Nephron progenitor cell (in vitro differentiated cells): ENCODE results near the gene RPTOR.

Experiments
- DNase-seq: peaks from one replicate; pipeline ENCODE4 v3.0.0; 2021
- H3K27ac Mint-ChIP-seq: 2 replicates; pipeline ENCODE4 v1.8.0; 2021; ENCODE audit warnings: mild to moderate bottlenecking, moderate library complexity, mixed read lengths
- H3K27me3 Mint-ChIP-seq: 2 replicates; pipeline ENCODE4 v1.8.0; 2021; ENCODE audit warnings: mild to moderate bottlenecking, low read depth, mixed read lengths; ENCODE audit not compliant: poor library complexity
- H3K36me3 Mint-ChIP-seq: 2 replicates; pipeline ENCODE4 v1.8.0; 2021; ENCODE audit warnings: low read depth, mixed read lengths
- H3K4me1 Mint-ChIP-seq: 2 replicates; pipeline ENCODE4 v1.8.0; 2021; ENCODE audit warnings: mixed read lengths
- H3K4me3 Mint-ChIP-seq: 2 replicates; pipeline ENCODE4 v1.8.0; 2021; ENCODE audit warnings: mild to moderate bottlenecking, moderate library complexity, mixed read lengths
- H3K9me3 Mint-ChIP-seq: 2 replicates; pipeline ENCODE4 v1.8.0; 2021; ENCODE audit warnings: mild to moderate bottlenecking, moderate library complexity, mixed read lengths
- CTCF ChIP-seq: fragments of 200-600 bp; sonication (generic); IDR thresholded peaks from 2 replicates; pipeline ENCODE4 v1.5.0; 2021; ENCODE audit warnings: antibody characterized with exemption

Gene RPTOR

GRCh38 chr17:80730739-80731138 lies 186.1 kb downstream of the RPTOR start:
- peaks cover 13% of the 10 kb centered on the region for H3K36me3 Mint-ChIP-seq
- peaks cover 73% of the 10 kb centered on the region for H3K4me1 Mint-ChIP-seq
- H3K27ac Mint-ChIP-seq = no peak overlapping the region
- DNase-seq = no peak
- H3K27me3 Mint-ChIP-seq = peaks cover 10% of the 10 kb centered on the region
- no peaks in the 10 kb centered on the region for H3K9me3 Mint-ChIP-seq
- H3K4me3 Mint-ChIP-seq = no peak overlapping the region
- TF ChIP-seq CTCF = no peak

- peaks cover 67% of the 10 kb centered on the region for H3K4me1 Mint-ChIP-seq
- H3K4me3 Mint-ChIP-seq = no peak overlapping the region
- H3K27ac Mint-ChIP-seq = no peak overlapping the region
- TF ChIP-seq CTCF = no peak
- H3K9me3 Mint-ChIP-seq = no peaks in the 10 kb centered on the region
- peaks cover 9% of the 10 kb centered on the region for H3K27me3 Mint-ChIP-seq
- no peak for DNase-seq
- peaks cover 13% of the 10 kb centered on the region for H3K36me3 Mint-ChIP-seq
Observed at GRCh38 chr17:80731323-80731722, 186.7 kb downstream of the RPTOR start.

- Mint-ChIP-seq H3K27ac (no peak overlapping the region), H3K27me3 (peaks cover 4% of the 10 kb centered on the region), H3K4me1 (peaks cover 60% of the 10 kb centered on the region), H3K4me3 (no peak overlapping the region), H3K36me3 (peaks cover 9% of the 10 kb centered on the region), H3K9me3 (no peaks in the 10 kb centered on the region)
- TF ChIP-seq CTCF = no peak
- DNase-seq = no peak
Observed at GRCh38 chr17:80732268-80732667, 187.6 kb downstream of the RPTOR start.

GRCh38 chr17:80737106-80738019 lies 192.7 kb downstream of the RPTOR start:
- no peak overlapping the region for H3K4me3 Mint-ChIP-seq
- no peak for DNase-seq
- peaks cover 4% of the 10 kb centered on the region for H3K27me3 Mint-ChIP-seq
- peaks cover 37% of the 10 kb centered on the region for H3K4me1 Mint-ChIP-seq
- H3K9me3 Mint-ChIP-seq = peaks cover 29% of the 10 kb centered on the region
- H3K36me3 Mint-ChIP-seq = peaks cover 41% of the 10 kb centered on the region
- TF ChIP-seq CTCF = no peak
- H3K27ac Mint-ChIP-seq = no peak overlapping the region

- Mint-ChIP-seq H3K27me3 (peaks cover 4% of the 10 kb centered on the region), H3K4me3 (no peak overlapping the region), H3K36me3 (peaks cover 45% of the 10 kb centered on the region), H3K9me3 (peaks cover 29% of the 10 kb centered on the region), H3K27ac (no peak overlapping the region), H3K4me1 (peaks cover 37% of the 10 kb centered on the region)
- TF ChIP-seq CTCF = no peak
- DNase-seq = no peak
Observed at GRCh38 chr17:80738020-80738808, 193.6 kb downstream of the RPTOR start.
